ENCODE data around the gene CXorf51A. TPM values are rescaled to one million over a fixed set of nuclear protein-coding genes. Genes with fewer than 3 reads are reported as not detected.
"Not testable (repeated sequence)": the region's sequence is repeated elsewhere in the genome, so short reads cannot be mapped to it uniquely, and the experiment has no call there.

The CXorf51A gene
- not detected for total RNA-seq
- not detected for polyA plus RNA-seq
- long read RNA-seq, donor 1 = 0 reads
- long read RNA-seq, donor 2 = 0 reads
- long read RNA-seq, donor 3 = 0 reads
- long read RNA-seq, donor 4 = 0 reads

DNA sequence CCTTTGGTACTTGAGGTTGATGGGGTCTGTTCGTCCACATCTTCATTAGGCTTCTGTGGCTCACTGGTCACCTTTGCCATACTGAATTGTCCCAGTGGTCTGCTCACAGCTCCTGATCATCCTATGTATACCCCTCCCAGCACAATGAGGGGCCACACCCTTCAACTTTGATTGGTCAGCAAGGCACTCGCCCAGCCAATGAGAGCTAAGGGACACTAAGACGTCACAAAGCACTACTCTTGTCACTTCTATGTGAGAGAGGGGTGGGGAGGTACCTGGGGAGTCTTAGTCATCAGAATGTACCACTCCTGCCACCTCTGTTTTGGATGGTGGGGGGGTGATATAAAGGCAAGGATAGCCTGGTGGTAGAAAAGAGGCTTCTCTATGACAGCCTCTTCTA, at the start of gene CXorf51A:
Gene CXorf51A, minus strand, starts transcription at position 101 of the 400 bp plus-strand sequence. Its CDS starts 21 bp downstream, at position 80.
- H3K27ac ChIP-seq (ENCODE audit: low read length); H3K4me3 ChIP-seq (ENCODE audit: low read length); DNase-seq; H3K9me3 ChIP-seq (ENCODE audit: control insufficient read depth, low read length); H3K4me1 ChIP-seq (ENCODE audit: control insufficient read depth, insufficient read depth, low read length); ATAC-seq; intact Hi-C loops (cut with DNase I); H3K27me3 ChIP-seq (ENCODE audit: control insufficient read depth, insufficient read depth): not testable (repeated sequence)
- no CpG with 5 or more reads among the region's 3 CpGs for WGBS

DNA sequence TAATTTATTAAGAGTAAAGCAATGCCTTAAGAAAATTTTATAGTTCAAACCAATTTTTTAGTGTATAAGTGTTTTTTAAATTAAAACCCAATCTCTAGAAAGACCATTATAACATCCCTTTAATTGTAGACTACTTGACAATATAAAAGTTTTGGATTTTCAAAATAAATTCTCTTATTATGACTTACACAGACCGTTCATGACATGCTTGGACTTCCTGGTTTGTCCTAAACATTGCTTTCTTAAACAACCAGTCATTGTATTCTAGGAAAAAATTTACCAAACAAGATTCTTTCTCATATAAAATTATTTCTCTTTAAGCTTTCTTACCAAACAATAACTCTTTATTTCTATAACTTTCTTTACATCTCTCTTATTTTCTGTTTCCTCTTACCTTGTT, 49.0 kb upstream of the CXorf51A start:
- no peaks in the 10 kb centered on the region for H3K27me3 ChIP-seq (ENCODE audit: control insufficient read depth, insufficient read depth)
- WGBS = 0% methylated on average over 1 of the region's 1 CpG
- intact Hi-C loops (cut with DNase I) = no loop called here

DNA sequence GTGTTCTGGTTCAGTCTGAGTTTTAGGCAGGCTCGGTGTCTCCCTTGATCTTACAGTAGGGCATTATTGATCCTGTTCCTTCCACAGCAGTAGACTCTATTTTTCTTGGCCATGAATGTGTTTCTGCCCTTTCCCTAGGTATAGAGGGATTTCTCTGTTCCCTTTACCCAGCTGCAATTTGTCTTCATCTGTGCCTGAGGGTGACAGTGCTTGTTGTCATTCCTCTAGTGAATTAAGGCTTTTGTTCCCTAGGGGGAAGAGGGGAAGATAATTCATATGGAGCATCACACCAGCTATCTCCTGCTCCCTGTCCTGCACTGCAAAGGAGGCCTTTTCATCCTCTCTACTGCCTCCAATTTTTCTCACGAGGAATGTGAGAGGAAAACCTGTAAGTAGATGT, 39.7 kb upstream of the CXorf51A start:
- intact Hi-C loops (cut with DNase I) = no loop called here
- ATAC-seq (no peak), DNase-seq (no peak)
- Histone ChIP-seq H3K4me1 (ENCODE audit: control insufficient read depth, insufficient read depth, low read length) (no peaks in the 10 kb centered on the region), H3K4me3 (ENCODE audit: low read length) (no peak overlapping the region), H3K27me3 (ENCODE audit: control insufficient read depth, insufficient read depth) (no peaks in the 10 kb centered on the region), H3K9me3 (ENCODE audit: control insufficient read depth, low read length) (no peaks in the 10 kb centered on the region), H3K27ac (ENCODE audit: low read length) (no peak overlapping the region)
- WGBS = 60% methylated on average over 2 of the region's 2 CpGs

More for the DNA sequence above, 49.0 kb upstream of the CXorf51A start:
- Histone ChIP-seq H3K4me1 (ENCODE audit: control insufficient read depth, insufficient read depth, low read length) (no peaks in the 10 kb centered on the region), H3K4me3 (ENCODE audit: low read length) (no peak overlapping the region), H3K27ac (ENCODE audit: low read length) (no peak overlapping the region), H3K9me3 (ENCODE audit: control insufficient read depth, low read length) (no peaks in the 10 kb centered on the region)
- no peak for ATAC-seq
- no peak for DNase-seq

DNA sequence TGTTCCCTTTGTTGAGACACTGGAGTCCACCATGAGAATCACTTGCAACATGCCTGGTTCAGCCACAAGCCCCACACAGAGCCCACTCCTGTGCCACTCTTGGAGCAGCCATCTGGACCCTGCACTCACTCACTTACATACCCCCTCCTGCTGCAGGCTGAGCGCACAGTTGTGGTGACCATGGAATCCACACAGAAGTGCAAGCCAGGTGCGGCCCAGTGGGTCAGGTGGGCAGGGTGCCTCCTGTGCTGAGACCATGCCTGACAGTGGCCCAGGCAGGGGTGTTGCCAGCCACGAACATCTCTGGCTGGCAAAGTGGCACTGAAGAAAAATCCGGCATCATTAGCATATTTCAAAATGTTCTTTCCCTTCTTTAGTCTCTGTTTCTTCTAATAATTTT, 17.4 kb upstream of the CXorf51A start:
- Histone ChIP-seq H3K4me3 (ENCODE audit: low read length) (no peak overlapping the region), H3K4me1 (ENCODE audit: control insufficient read depth, insufficient read depth, low read length) (no peaks in the 10 kb centered on the region), H3K27ac (ENCODE audit: low read length) (no peak overlapping the region), H3K27me3 (ENCODE audit: control insufficient read depth, insufficient read depth) (no peaks in the 10 kb centered on the region), H3K9me3 (ENCODE audit: control insufficient read depth, low read length) (no peaks in the 10 kb centered on the region)
- no peak for ATAC-seq
- intact Hi-C loops (cut with DNase I) = no loop called here
- DNase-seq = no peak
- 81% methylated on average over 4 of the region's 4 CpGs for WGBS

DNA sequence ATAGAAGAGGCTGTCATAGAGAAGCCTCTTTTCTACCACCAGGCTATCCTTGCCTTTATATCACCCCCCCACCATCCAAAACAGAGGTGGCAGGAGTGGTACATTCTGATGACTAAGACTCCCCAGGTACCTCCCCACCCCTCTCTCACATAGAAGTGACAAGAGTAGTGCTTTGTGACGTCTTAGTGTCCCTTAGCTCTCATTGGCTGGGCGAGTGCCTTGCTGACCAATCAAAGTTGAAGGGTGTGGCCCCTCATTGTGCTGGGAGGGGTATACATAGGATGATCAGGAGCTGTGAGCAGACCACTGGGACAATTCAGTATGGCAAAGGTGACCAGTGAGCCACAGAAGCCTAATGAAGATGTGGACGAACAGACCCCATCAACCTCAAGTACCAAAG, 5.1 kb downstream of the CXorf51A start, which contains the start of gene CXorf51B:
Gene CXorf51B, plus strand, starts transcription at position 301 of the 400 bp plus-strand sequence. Its CDS starts 21 bp downstream, at position 322.
- H3K27me3 ChIP-seq (ENCODE audit: control insufficient read depth, insufficient read depth); H3K4me1 ChIP-seq (ENCODE audit: control insufficient read depth, insufficient read depth, low read length); ATAC-seq; intact Hi-C loops (cut with DNase I); H3K9me3 ChIP-seq (ENCODE audit: control insufficient read depth, low read length); H3K27ac ChIP-seq (ENCODE audit: low read length); DNase-seq; H3K4me3 ChIP-seq (ENCODE audit: low read length): not testable (repeated sequence)
- no CpG with 5 or more reads among the region's 3 CpGs for WGBS

Other genes starting within 250 kb of the CXorf51A start
- gene CXorf51B, start 5.0 kb downstream of the CXorf51A start, total RNA-seq = not detected
- not detected for gene CXorf51B, start 5.0 kb downstream of the CXorf51A start, polyA plus RNA-seq

Measured in right cardiac atrium (tissue), 5 donors.